ENCODE data around the gene AGPS.
"Not testable (repeated sequence)": the region's sequence is repeated elsewhere in the genome, so short reads cannot be mapped to it uniquely, and the experiment has no call there.

AGPS gene

GRCh38 chr2:177466337-177467195 is 74.0 kb downstream of the AGPS start:
- in situ Hi-C loops (cut with MboI; ENCODE audit: low sequenced_read_pairs) = no loop called here

- in situ Hi-C loops (cut with MboI; ENCODE audit: low sequenced_read_pairs) = no loop called here
Observed at GRCh38 chr2:177467646-177468045, 75.1 kb downstream of the AGPS start.

- in situ Hi-C loops (cut with MboI; ENCODE audit: low sequenced_read_pairs) = no loop called here
Observed at GRCh38 chr2:177471990-177472389, 79.4 kb downstream of the AGPS start.

- in situ Hi-C loops (cut with MboI; ENCODE audit: low sequenced_read_pairs) = no loop called here
Observed at GRCh38 chr2:177474301-177474700, 81.7 kb downstream of the AGPS start.

GRCh38 chr2:177474998-177475397 is 82.4 kb downstream of the AGPS start:
- in situ Hi-C loops (cut with MboI; ENCODE audit: low sequenced_read_pairs) = no loop called here

GRCh38 chr2:177476897-177477296 is 84.3 kb downstream of the AGPS start:
- in situ Hi-C loops (cut with MboI; ENCODE audit: low sequenced_read_pairs) = no loop called here

- in situ Hi-C loops (cut with MboI; ENCODE audit: low sequenced_read_pairs) = no loop called here
Observed at GRCh38 chr2:177478029-177478428, 85.5 kb downstream of the AGPS start.

GRCh38 chr2:177478907-177479306 is 86.3 kb downstream of the AGPS start:
- in situ Hi-C loops (cut with MboI; ENCODE audit: low sequenced_read_pairs) = no loop called here

- in situ Hi-C loops (cut with MboI; ENCODE audit: low sequenced_read_pairs) = no loop called here
Observed at GRCh38 chr2:177482195-177482594, 89.6 kb downstream of the AGPS start.

GRCh38 chr2:177483531-177483930 is 91.0 kb downstream of the AGPS start:
- in situ Hi-C loops (cut with MboI; ENCODE audit: low sequenced_read_pairs) = no loop called here

GRCh38 chr2:177484180-177484795 is 91.7 kb downstream of the AGPS start:
- in situ Hi-C loops (cut with MboI; ENCODE audit: low sequenced_read_pairs) = no loop called here

- in situ Hi-C loops (cut with MboI; ENCODE audit: low sequenced_read_pairs) = not testable (repeated sequence)
Observed at GRCh38 chr2:177485657-177486056, 93.1 kb downstream of the AGPS start.

- in situ Hi-C loops (cut with MboI; ENCODE audit: low sequenced_read_pairs) = no loop called here
Observed at GRCh38 chr2:177489719-177490301, 97.2 kb downstream of the AGPS start.

- in situ Hi-C loops (cut with MboI; ENCODE audit: low sequenced_read_pairs) = no loop called here
Observed at GRCh38 chr2:177495945-177496344, 103.4 kb downstream of the AGPS start.

- in situ Hi-C loops (cut with MboI; ENCODE audit: low sequenced_read_pairs) = no loop called here
Observed at GRCh38 chr2:177496921-177497320, 104.3 kb downstream of the AGPS start.

- in situ Hi-C loops (cut with MboI; ENCODE audit: low sequenced_read_pairs) = no loop called here
Observed at GRCh38 chr2:177501186-177501585, 108.6 kb downstream of the AGPS start.

GRCh38 chr2:177506505-177506904 is 113.9 kb downstream of the AGPS start:
- in situ Hi-C loops (cut with MboI; ENCODE audit: low sequenced_read_pairs) = no loop called here

GRCh38 chr2:177506998-177507397 is 114.4 kb downstream of the AGPS start:
- in situ Hi-C loops (cut with MboI; ENCODE audit: low sequenced_read_pairs) = no loop called here

GRCh38 chr2:177516824-177517544 is 124.4 kb downstream of the AGPS start:
- in situ Hi-C loops (cut with MboI; ENCODE audit: low sequenced_read_pairs) = no loop called here

- in situ Hi-C loops (cut with MboI; ENCODE audit: low sequenced_read_pairs) = no loop called here
Observed at GRCh38 chr2:177518754-177519153, 126.2 kb downstream of the AGPS start.

GRCh38 chr2:177519534-177520115 is 127.1 kb downstream of the AGPS start:
- in situ Hi-C loops (cut with MboI; ENCODE audit: low sequenced_read_pairs) = no loop called here

Measured in HL-60/S4 treated with phorbol 12-myristate 13-acetate at 8.2 ng/mL for 4 days and 3 days (cell line).